Astrocyte (in vitro differentiated cells and primary cell): ENCODE results near the gene CACNG6. TPM values are rescaled to one million over a fixed set of nuclear protein-coding genes. Genes with fewer than 3 reads are reported as not detected.

ENCODE experiments used
- DNase-seq: peaks from one replicate; pipeline ENCODE4 v3.0.0-alpha.2; 2010; ENCODE audit warnings: low read depth
- FAIRE-seq: peaks from 2 replicates; lab custom pipeline; 2011; peaks lifted over from hg19 to GRCh38; lab: Jason Lieb, UNC
- H2AFZ ChIP-seq: 2 replicates; pipeline ENCODE4 v1.6.0; 2012; ENCODE audit warnings: low read depth, low read length, inconsistent platforms
- H3K27ac ChIP-seq: 2 replicates; pipeline ENCODE4 v1.5.1; 2011; ENCODE audit warnings: low read depth, low read length, inconsistent platforms
- H3K27me3 ChIP-seq: 2 replicates; pipeline ENCODE4 v1.6.0; 2011; ENCODE audit warnings: low read length, inconsistent platforms; ENCODE audit not compliant: insufficient read depth
- H3K36me3 ChIP-seq: 2 replicates; pipeline ENCODE4 v1.5.1; 2011; ENCODE audit warnings: low read length, inconsistent platforms; ENCODE audit not compliant: insufficient read depth
- H3K4me1 ChIP-seq: 2 replicates; pipeline ENCODE4 v1.5.1; 2011; ENCODE audit warnings: low read length, inconsistent platforms; ENCODE audit not compliant: insufficient read depth
- H3K4me2 ChIP-seq: 2 replicates; pipeline ENCODE4 v1.6.0; 2012; ENCODE audit warnings: low read length, inconsistent platforms
- H3K4me3 ChIP-seq: 2 replicates; pipeline ENCODE4 v1.5.1; 2011; ENCODE audit warnings: low read depth, mild to moderate bottlenecking, low read length, inconsistent platforms; ENCODE audit not compliant: insufficient read depth
- H3K79me2 ChIP-seq: 2 replicates; pipeline ENCODE4 v1.6.0; 2012; ENCODE audit warnings: mild to moderate bottlenecking, low read length, inconsistent platforms; ENCODE audit not compliant: insufficient read depth
- H3K9ac ChIP-seq: 2 replicates; pipeline ENCODE4 v1.6.0; 2012; ENCODE audit warnings: mild to moderate bottlenecking, low read length, inconsistent platforms
- H3K9me3 ChIP-seq: 2 replicates; pipeline ENCODE4 v1.5.1; 2012; ENCODE audit warnings: low read depth, mild to moderate bottlenecking, low read length, inconsistent platforms; ENCODE audit not compliant: insufficient read depth
- H4K20me1 ChIP-seq: 2 replicates; pipeline ENCODE4 v1.6.0; 2012; ENCODE audit warnings: low read length, inconsistent platforms; ENCODE audit not compliant: insufficient read depth
- H3K27ac Mint-ChIP-seq: one replicate; pipeline ENCODE4 v1.8.0; 2021; ENCODE audit warnings: mild to moderate bottlenecking, mixed read lengths; ENCODE audit not compliant: unreplicated experiment
- H3K27me3 Mint-ChIP-seq: one replicate; pipeline ENCODE4 v1.8.0; 2021; ENCODE audit warnings: low read depth, mixed read lengths; ENCODE audit not compliant: unreplicated experiment
- H3K36me3 Mint-ChIP-seq: one replicate; pipeline ENCODE4 v1.8.0; 2021; ENCODE audit warnings: low read depth, mixed read lengths; ENCODE audit not compliant: unreplicated experiment
- H3K4me1 Mint-ChIP-seq: one replicate; pipeline ENCODE4 v1.8.0; 2021; ENCODE audit warnings: low read depth, mixed read lengths; ENCODE audit not compliant: unreplicated experiment
- H3K4me3 Mint-ChIP-seq: one replicate; pipeline ENCODE4 v1.8.0; 2021; ENCODE audit warnings: mild to moderate bottlenecking, moderate library complexity, mixed read lengths; ENCODE audit not compliant: unreplicated experiment
- H3K9me3 Mint-ChIP-seq: one replicate; pipeline ENCODE4 v1.8.0; 2021; ENCODE audit warnings: mild to moderate bottlenecking, mixed read lengths; ENCODE audit not compliant: unreplicated experiment
- EZH2 ChIP-seq: IDR thresholded peaks from 2 replicates; pipeline ENCODE4 v1.6.1; 2012; ENCODE audit warnings: mild to moderate bottlenecking, low read length, inconsistent platforms; ENCODE audit not compliant: insufficient read depth
- total RNA-seq: library from RNA; stranded (reverse); gene quantifications from 2 replicates; pipeline ENCODE4 v1.2.1, GENCODE V29; 2021
- TF ChIP-seq, protein P1 (sequence below): IDR thresholded peaks from 2 replicates; pipeline ENCODE4 v1.5.1; 2011; ENCODE audit warnings: low read depth, mild to moderate bottlenecking, inconsistent platforms, low read length, moderate library complexity; ENCODE audit not compliant: insufficient read depth

CACNG6 gene
- total RNA-seq, 1 donor from 2014 or later, result 0.20 TPM

DNA sequence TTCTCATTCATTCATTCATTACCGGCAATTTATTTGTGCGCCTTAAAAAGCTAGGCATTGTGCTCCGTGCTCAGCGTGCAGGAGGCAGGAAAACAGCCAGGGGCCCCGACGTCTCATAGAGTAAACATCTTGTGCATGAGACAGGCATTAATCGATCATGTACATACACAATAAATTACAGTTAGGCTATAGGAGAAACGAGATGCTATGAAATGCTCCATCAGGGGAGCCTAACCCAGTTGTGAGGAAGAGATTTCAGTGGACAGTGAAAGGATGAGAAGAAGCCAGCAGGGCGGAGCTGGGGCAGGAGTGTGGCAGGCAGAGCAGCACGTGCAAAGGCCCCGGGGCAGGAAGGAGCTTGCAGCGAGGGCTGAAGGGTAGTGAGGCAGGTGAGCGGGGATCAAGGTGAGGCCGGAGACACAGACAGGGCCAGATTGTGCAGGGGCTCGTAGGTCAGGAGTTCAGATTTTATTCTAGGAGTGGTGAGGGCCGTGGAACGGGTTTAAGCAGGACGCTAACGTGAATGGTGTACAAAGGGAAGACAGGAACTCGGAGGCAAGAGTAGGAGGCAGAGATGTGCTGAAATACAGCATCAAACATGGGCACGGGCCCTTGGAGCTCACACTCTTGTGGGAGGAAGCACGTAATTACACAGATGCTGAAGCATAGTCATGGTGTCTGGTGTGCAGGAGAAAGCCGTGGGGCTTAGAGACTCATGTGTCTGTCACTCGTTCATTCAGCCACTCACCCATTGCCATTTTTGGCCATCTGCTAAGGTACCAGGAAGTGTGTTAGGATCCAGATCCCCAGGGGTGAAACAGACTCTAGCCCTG, 7.8 kb upstream of the CACNG6 start:
- DNase-seq, result no peak
- Histone ChIP-seq H2AFZ (no peak overlapping the region), H3K9me3 (no peaks in the 10 kb centered on the region), H3K4me1 (peaks cover 5% of the 10 kb centered on the region), H3K4me3 (no peak overlapping the region), H3K36me3 (no peaks in the 10 kb centered on the region), H3K4me2 (no peak overlapping the region), H3K27me3 (peaks cover 4% of the 10 kb centered on the region), H4K20me1 (no peaks in the 10 kb centered on the region), H3K79me2 (no peaks in the 10 kb centered on the region), H3K27ac (no peak overlapping the region), H3K9ac (no peak overlapping the region)
- H3K27ac Mint-ChIP-seq, result no peak overlapping the region
- FAIRE-seq, result no peak
- TF ChIP-seq EZH2, result no peak
- TF ChIP-seq, protein P1, sequence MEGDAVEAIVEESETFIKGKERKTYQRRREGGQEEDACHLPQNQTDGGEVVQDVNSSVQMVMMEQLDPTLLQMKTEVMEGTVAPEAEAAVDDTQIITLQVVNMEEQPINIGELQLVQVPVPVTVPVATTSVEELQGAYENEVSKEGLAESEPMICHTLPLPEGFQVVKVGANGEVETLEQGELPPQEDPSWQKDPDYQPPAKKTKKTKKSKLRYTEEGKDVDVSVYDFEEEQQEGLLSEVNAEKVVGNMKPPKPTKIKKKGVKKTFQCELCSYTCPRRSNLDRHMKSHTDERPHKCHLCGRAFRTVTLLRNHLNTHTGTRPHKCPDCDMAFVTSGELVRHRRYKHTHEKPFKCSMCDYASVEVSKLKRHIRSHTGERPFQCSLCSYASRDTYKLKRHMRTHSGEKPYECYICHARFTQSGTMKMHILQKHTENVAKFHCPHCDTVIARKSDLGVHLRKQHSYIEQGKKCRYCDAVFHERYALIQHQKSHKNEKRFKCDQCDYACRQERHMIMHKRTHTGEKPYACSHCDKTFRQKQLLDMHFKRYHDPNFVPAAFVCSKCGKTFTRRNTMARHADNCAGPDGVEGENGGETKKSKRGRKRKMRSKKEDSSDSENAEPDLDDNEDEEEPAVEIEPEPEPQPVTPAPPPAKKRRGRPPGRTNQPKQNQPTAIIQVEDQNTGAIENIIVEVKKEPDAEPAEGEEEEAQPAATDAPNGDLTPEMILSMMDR, result no peak
- peaks cover 2% of the 10 kb centered on the region for H3K4me1 Mint-ChIP-seq
- peaks cover 3% of the 10 kb centered on the region for H3K36me3 Mint-ChIP-seq
- peaks cover 20% of the 10 kb centered on the region for H3K27me3 Mint-ChIP-seq
- peaks cover 12% of the 10 kb centered on the region for H3K9me3 Mint-ChIP-seq
- no peak overlapping the region for H3K4me3 Mint-ChIP-seq

DNA sequence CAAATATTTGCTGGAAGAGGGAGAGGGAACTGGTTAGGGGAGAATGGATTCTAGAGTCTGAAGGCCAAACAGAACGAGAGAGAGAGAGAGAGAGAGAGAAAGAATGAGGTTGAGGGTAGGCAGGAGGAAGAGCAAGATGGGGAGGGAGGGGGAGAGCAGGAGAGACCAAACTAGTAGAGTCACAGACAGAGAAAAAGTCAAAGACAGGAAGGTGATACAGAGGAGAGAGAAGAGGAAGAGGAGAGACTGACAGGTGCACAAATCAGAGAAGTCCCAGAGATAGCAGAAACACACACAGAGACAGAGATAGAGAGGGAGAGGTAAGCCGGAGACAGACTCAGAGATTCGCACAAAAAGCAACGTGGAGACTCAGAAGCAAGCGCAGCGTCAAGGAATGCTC, 5.6 kb upstream of the CACNG6 start:
- DNase-seq (no peak), FAIRE-seq (no peak)
- Histone ChIP-seq H3K4me3 (no peak overlapping the region), H3K4me2 (no peak overlapping the region), H3K4me1 (no peaks in the 10 kb centered on the region), H3K79me2 (no peaks in the 10 kb centered on the region), H3K36me3 (no peaks in the 10 kb centered on the region), H4K20me1 (no peaks in the 10 kb centered on the region), H3K9me3 (no peaks in the 10 kb centered on the region), H3K9ac (no peak overlapping the region), H3K27ac (no peak overlapping the region), H2AFZ (no peak overlapping the region), H3K27me3 (no peaks in the 10 kb centered on the region)
- H3K4me3 Mint-ChIP-seq, result no peak overlapping the region
- no peaks in the 10 kb centered on the region for H3K36me3 Mint-ChIP-seq
- peaks cover 13% of the 10 kb centered on the region for H3K27me3 Mint-ChIP-seq
- H3K27ac Mint-ChIP-seq, result no peak overlapping the region
- peaks cover 3% of the 10 kb centered on the region for H3K9me3 Mint-ChIP-seq
- H3K4me1 Mint-ChIP-seq, result no peaks in the 10 kb centered on the region
- TF ChIP-seq, protein P1, result no peak
- no peak for TF ChIP-seq EZH2

DNA sequence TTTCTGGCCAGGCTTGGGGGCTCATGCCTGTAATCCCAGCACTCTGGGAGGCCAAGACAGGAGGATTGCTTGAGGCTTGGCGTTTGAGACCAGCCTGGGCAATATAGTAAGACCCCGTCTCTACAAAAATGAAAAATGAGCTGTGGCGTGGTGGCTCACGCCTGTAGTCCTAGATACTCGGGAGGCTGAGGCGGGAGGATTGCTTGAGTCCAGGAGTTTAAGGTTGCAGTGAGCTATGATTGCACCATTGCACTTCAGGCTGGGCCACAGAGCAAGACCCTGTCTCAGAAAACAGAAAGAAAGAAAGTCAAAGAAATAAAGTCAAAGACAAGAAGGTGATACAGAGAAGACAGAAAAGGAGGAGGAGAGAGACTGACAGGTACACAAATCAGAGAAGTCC, 2.5 kb upstream of the CACNG6 start:
- Mint-ChIP-seq H3K27ac (no peak overlapping the region), H3K27me3 (peaks cover 23% of the 10 kb centered on the region), H3K4me1 (no peaks in the 10 kb centered on the region), H3K36me3 (no peaks in the 10 kb centered on the region), H3K9me3 (no peaks in the 10 kb centered on the region), H3K4me3 (peak overlapping the region; percentile 6)
- Histone ChIP-seq H3K4me2 (no peak overlapping the region), H4K20me1 (no peaks in the 10 kb centered on the region), H3K27ac (no peak overlapping the region), H3K9me3 (no peaks in the 10 kb centered on the region), H3K27me3 (peaks cover 15% of the 10 kb centered on the region), H3K9ac (no peak overlapping the region), H2AFZ (no peak overlapping the region), H3K4me3 (no peak overlapping the region), H3K36me3 (no peaks in the 10 kb centered on the region), H3K79me2 (no peaks in the 10 kb centered on the region), H3K4me1 (no peaks in the 10 kb centered on the region)
- TF ChIP-seq EZH2, result no peak
- TF ChIP-seq, protein P1, result no peak
- FAIRE-seq, result no peak
- no peak for DNase-seq
